Breast epithelium (tissue), 3 donors: Measurements from ENCODE around the gene PLEKHA6.

ENCODE experiments used
- CTCF ChIP-seq, 3 donors: fragments of 450-650 bp; IDR thresholded peaks; one replicate each; pipeline ENCODE4 v1.5.1; 2016 to 2017; ENCODE audit warnings: antibody characterized with exemption in 3 of 3, mild to moderate bottlenecking in 3 of 3, moderate library complexity in 3 of 3
- POLR2A ChIP-seq: fragments of 450-650 bp; IDR thresholded peaks from one replicate; pipeline ENCODE4 v1.6.1; 2016; ENCODE audit warnings: antibody characterized with exemption, mild to moderate bottlenecking, moderate library complexity
- POLR2AphosphoS5 ChIP-seq, 3 donors: sonication (generic); formaldehyde crosslinking; IDR thresholded peaks; one replicate each; pipeline ENCODE4 v1.6.1; 2017; ENCODE audit warnings: antibody characterized with exemption in 3 of 3

GRCh38 chr1:204204944-204205343 lies 154.8 kb downstream of the PLEKHA6 start:
- TF ChIP-seq CTCF (IDR thresholded peaks at IDR 0.05) (no peak), POLR2A (no peak), POLR2AphosphoS5 (IDR thresholded peaks at IDR 0.05) (no peak)
